DLD1 (cell line): Measurements from ENCODE around the gene SUPT6H.
"Not testable (repeated sequence)": the region's sequence is repeated elsewhere in the genome, so short reads cannot be mapped to it uniquely, and the experiment has no call there.

ENCODE experiments used
- in situ Hi-C: cut with HindIII; loops from 2 replicates; pipeline ENCODE4 v1.10.0; 2017; ENCODE audit warnings: low sequenced_read_pairs

The SUPT6H gene

DNA sequence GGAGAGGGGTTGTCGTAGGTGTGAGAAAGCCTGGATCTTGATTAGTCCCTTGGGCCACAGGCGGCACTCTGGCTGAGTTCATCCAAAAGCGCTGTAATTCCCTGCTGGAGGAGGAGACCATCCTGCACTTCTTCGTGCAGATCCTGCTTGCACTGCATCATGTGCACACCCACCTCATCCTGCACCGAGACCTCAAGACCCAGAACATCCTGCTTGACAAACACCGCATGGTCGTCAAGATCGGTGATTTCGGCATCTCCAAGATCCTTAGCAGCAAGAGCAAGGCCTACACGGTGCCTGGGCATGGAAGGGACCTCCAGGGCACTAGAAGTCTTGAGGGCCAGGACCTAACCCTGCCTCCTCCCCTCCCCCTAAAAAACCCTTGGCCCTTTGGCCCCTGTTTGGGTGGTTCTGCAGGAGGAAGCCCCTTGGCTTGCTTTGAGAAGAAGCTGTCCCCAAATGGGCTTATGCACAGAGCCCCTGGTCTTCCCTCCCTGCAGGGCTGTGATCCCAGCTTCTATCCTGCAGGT lies 72.8 kb downstream of the SUPT6H start:
- in situ Hi-C loops, result no loop called here

DNA sequence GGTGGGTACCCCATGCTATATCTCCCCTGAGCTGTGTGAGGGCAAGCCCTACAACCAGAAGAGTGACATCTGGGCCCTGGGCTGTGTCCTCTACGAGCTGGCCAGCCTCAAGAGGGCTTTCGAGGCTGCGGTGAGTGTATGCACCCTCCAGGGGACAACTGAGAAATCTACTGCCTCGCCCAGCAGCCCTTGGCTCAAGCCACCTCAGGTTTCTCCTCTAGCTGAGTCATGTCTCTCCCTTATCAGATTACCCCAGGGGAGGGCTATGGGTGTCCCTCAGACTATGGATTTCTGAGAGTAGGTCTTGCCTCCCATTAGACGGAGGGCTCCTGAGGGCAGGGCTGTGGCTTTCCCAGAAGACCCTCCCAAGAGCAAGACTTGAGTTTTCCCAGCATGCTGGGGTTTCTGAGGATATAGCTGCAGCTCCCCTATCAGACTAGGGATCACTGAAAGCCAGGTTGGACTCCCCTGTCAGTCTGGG lies 73.3 kb downstream of the SUPT6H start:
- in situ Hi-C loops, result no loop called here

DNA sequence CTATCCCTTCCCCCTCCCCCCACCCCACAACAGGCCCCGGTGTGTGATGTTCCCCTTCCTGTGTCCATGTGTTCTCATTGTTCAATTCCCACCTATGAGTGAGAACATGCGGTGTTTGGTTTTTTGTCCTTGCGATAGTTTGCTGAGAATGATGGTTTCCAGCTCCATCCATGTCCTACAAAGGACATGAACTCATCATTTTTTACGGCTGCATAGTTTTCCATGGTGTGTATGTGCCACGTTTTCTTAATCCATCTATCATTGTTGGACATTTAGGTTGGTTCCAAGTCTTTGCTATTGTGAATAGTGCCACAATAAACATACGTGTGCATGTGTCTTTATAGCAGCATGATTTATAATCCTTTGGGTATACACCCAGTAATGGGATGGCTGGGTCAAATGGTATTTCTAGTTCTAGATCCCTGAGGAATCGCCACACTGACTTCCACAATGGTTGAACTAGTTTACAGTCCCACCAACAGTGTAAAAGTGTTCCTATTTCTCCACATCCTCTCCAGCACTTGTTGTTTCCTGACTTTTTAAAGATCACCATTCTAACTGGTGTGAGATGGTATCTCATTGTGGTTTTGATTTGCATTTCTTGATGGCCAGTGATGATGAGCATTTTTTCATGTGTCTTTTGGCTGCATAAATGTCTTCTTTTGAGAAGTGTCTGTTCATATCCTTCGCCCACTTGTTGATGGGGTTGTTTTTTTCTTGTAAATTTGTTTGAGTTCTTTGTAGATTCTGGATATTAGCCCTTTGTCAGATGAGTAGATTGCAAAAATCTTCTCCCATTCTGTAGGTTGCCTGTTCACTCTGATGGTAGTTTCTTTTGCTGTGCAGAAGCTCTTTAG lies 74.1 kb downstream of the SUPT6H start:
- in situ Hi-C loops, result not testable (repeated sequence)

DNA sequence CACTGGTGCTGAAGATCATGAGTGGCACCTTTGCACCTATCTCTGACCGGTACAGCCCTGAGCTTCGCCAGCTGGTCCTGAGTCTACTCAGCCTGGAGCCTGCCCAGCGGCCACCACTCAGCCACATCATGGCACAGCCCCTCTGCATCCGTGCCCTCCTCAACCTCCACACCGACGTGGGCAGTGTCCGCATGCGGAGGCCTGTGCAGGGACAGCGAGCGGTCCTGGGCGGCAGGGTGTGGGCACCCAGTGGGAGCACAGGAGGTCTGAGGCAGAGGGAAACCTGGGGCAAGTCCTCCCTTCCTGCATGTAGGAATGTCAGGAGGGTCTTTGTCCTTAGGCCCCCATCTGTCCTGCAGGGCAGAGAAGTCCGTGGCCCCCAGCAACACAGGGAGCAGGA lies 75.3 kb downstream of the SUPT6H start:
- in situ Hi-C loops, result no loop called here

DNA sequence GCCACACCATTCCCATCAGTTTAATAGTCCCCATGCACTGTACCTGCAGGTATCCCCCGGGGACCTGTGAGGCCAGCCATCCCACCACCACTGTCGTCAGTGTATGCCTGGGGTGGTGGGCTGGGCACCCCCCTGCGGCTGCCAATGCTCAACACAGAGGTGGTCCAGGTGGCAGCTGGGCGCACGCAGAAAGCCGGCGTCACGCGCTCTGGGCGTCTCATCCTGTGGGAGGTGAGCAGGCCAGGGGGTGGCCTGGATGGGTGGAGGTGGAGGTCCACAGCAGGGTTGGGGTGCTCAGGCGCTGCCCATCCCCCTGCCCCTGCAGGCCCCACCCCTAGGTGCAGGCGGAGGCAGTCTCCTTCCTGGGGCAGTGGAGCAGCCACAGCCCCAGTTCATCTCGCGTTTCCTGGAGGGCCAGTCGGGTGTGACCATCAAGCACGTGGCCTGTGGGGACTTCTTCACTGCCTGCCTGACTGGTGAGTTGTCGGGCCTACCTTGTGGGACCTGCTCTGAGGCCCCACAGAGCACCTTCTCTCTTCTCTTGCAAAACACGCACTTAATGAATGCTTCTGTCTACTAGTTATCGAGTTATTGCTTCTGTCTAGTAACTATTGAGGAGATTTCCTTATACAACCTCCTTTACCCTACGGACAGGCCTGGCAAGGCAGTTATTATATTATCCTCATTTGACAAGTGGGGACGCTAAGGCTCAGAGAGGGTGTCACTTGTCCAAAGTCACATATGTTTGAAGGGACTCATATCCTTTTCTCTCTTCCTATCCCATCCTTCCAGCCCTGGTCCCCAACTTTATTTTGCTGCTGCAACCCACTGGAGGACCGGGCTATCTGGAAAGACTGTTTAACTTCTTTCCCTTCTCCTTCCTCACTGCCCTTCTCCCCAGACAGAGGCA lies 76.0 kb downstream of the SUPT6H start:
- in situ Hi-C loops, result no loop called here

DNA sequence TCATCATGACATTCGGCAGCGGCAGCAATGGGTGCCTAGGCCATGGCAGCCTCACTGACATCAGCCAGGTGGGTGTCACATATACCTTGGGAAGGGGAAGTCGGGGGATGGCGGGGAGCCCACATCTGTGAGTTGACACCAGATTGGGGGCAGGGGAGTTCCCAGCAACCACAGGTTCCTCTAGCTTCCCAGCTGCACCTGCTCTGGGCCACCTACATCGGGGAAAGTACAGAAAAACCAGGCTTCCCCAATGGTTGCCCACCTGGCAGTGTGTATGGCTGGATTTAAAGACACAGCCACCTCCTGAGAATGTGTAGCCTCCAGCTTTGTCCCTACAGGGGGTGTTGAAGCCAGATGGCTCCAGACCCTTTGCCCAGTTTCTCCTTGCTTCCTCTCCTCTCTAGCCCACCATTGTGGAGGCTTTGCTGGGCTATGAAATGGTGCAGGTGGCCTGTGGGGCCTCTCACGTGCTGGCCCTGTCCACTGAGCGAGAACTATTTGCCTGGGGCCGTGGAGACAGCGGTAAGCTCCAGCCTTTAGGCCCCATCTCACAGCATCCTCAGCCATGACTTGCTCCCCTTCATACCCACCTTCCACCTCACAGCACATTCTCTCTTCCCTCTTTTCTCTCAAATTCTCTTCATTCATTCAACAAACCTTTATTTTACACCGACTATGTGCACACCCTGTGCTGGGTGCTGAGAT lies 76.8 kb downstream of the SUPT6H start:
- in situ Hi-C loops, result no loop called here

DNA sequence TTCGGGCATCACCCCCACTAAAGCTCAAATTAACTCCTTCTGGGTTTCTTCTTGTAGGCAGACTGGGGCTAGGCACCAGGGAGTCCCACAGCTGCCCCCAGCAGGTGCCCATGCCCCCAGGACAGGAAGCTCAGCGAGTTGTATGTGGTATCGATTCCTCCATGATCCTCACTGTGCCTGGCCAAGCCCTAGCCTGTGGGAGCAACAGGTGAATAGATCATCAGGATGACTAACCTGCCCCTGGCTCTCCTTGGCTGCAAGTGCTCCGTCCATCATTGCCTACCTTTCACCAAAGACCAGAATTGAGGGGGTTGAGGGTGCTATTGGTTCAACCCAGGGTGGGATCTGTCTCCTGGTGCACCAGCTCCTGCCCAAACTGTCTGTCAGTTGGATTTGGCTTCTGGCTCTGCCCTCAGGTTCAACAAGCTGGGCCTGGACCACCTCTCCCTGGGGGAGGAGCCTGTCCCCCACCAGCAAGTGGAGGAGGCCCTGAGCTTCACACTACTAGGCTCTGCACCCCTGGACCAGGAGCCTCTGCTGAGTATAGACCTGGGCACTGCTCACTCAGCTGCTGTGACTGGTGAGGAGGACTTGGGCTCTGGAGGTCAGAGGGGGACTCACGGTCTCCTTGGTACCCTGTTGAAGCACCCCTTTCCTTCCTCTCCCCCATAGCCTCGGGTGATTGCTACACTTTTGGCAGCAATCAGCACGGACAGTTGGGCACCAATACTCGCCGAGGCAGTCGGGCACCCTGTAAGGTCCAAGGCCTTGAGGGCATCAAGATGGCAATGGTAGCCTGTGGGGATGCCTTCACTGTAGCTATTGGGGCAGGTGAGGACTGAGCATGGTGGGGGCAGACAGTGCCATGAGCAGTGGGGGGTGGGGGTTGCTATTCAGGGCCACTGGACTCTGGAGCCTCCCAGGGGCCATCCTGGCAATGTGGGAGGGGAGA lies 78.7 kb downstream of the SUPT6H start:
- in situ Hi-C loops, result no loop called here

DNA sequence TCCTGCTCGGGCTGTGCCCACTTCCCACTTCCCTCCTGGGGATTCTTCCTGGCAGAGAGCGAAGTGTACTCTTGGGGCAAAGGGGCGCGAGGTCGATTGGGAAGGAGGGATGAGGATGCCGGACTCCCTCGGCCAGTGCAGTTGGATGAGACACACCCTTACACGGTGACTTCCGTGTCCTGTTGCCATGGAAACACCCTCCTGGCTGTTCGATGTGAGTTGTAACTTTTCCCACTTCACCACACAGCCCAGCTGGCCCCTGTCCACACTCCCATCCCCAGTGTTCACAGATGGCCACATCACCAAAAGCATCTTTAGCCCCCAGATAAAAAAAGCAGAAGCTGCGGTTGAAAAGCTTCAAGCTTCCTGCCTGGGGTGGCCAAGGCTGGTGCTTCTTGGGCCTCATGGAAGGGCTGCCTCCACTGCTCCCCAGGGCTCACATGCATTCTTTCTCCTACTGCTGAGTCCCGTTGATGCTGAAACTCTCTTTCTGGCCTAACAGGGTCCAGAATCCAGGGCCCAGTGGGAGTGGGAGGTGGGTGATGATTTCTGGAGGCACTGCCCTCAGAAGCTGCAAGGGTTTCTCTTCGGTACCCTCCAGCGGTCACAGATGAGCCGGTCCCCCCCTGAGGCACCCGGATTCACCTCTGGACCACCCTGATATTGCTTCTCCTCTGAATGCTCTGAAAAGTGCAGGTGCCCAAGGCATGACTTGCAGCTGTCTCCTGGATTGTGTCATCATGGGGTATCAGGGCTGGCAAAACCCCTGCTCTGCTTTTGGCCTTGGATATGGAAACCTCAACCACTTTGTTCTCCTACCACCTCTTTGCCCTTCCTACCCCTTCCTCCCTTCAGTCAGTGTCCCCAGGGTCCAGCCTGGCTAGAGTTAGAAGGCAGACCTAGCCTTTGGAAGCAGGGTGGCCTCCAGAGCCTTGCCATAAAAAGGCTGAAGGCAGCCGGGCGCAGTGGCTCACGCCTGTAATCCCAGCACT lies 79.6 kb downstream of the SUPT6H start:
- in situ Hi-C loops, result no loop called here

DNA sequence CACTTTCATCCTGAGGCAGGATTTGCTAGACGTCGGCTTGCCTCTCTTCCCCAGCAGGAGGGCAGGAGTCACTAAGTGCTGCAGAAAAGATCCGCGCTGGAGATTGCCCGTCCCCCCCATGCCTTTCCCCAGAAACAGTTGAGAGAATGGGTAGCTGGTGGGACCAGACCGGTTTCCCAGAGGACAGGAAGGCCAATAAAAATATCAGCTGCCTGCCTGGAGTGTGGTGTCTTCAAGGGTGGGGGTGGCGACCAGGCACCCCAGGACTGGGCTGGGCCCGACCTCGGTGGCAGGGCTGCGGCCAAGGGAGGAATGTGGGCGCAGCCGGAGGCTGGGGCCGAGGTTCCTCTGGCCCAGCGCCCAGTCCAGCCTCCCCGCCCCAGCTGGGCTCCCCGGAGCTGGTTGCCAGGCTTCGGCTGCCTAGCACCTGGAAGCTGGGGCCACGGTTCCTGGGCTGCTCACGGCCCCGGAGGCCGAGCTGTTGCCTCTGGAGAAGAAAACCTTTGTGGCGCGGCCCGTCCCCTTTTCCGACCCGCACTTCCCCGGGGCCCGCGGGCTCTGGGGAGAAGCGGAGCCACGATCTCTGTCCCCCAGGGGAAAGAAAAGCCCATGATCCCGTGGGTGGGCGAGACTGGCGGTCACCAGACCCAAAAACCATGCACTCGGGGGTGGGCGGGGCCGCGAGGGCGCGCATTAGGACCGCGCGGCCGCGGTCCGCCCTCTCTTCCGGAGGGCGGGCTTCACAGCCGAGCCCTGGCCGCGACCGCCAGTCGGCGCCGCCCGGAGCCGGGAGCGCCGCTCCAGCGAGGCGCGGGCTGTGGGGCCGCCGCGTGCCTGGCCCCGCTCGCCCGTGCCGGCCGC lies 81.5 kb downstream of the SUPT6H start, which contains the start of gene TRAF4:
Gene TRAF4 (plus strand): TSS at position 769 of the 861 bp plus-strand sequence. CDS start 102 bp downstream, outside the sequence.
- in situ Hi-C loops, result no loop called here

DNA sequence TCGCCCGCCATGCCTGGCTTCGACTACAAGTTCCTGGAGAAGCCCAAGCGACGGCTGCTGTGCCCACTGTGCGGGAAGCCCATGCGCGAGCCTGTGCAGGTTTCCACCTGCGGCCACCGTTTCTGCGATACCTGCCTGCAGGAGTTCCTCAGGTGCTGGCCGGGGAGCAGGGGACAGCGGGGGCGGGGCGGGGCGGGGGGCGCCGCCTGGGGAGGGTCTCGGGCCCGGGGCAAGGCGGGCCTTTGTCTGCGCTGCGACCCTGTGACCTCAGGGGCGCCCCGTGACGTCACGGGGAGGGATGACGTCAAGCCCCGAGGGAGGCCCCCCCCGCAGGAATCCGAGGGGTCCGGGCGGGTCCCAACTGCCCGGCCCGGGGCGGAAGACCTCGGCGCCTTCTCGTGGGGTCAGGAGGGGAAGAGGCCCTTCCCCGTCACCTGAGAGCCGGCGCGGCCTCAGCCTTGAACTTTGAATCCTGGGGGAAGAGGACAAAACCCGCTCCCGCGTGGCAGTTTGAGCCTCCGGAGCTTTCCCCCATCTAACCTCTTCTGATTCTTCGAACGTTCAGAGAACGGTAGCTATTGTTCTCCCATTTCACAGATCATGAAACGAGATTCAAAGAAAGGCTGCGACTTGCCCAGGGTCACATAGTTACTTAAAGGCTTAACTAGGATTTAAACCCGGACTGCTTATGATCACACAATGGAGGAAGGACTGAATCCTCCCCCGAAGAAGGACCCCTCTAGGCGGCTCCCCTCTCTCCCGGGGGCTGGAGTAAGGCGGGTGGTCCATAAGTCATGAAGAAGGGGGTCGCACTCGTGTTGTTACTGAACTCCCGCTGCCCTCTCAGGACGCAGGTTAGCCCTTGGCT lies 82.3 kb downstream of the SUPT6H start:
- in situ Hi-C loops, result no loop called here

DNA sequence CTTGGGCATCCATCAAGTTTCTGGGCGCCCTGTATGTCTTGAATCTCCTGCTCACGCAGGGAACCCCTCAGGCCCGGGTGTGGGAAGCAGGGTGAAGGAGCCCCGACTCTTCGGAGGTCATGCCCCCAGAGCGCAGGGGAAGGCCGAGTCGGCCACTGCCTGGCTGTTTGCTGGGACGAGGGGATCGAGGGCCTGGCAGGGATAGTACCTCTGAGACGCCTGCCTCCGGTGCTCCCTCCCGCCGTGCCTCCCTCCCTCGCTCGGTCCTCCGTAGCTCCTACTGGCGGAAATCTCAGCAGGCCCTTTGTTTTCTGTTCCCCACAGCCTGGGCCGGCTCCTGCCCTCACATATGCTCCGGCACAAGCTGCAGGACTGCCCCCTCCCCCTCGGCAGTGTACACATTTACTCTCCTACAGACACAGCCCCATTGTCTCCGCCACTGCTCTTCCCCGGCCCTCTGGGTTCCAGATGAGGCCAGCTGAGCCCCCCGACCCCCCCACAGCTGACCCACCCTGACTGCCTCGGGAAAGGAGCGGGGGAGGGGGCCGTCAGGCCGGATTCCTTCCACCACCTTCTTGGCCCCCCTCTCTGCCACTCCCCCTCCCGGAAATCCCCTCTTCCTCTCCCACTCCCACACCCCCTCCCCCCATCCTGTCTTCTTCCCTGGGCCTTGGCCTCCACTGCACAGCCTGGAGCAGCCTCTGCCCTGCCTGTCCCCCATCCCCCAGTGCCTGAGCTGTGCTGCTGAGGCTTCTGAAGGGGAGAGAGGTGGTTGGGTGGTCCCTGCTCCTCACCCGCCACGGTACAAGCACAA lies 83.2 kb downstream of the SUPT6H start:
- in situ Hi-C loops, result no loop called here

DNA sequence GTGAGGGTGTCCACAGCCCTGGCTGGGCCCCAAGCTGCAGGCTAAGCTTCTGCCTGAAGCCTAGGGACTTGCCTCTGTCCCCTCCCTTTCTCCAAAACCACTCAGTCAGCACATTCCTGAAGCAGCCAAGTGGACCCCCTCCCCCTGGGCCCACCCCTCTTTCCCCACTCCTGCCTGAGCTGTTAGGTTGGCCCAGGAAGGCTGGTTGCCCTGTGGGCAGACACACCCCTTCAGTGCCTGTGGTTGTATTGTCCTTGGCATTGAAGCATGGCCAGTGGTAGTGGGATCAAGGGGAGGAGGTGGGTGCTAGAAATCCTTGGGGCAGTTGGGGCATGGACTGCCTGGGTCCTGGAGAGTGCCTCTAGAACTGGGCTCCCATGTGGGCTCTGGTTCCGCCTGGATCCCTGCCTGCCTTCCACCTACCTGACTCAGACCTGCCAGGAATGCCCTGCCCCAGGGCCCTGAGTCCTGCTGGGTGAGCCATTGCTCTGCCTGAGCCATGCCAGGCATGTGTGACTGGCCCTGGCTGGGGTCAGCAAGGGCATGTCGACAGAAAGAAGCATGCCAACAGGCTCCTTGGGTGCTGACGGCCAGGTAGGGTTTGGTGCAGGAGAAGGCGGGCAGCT lies 83.9 kb downstream of the SUPT6H start:
- in situ Hi-C loops, result no loop called here

DNA sequence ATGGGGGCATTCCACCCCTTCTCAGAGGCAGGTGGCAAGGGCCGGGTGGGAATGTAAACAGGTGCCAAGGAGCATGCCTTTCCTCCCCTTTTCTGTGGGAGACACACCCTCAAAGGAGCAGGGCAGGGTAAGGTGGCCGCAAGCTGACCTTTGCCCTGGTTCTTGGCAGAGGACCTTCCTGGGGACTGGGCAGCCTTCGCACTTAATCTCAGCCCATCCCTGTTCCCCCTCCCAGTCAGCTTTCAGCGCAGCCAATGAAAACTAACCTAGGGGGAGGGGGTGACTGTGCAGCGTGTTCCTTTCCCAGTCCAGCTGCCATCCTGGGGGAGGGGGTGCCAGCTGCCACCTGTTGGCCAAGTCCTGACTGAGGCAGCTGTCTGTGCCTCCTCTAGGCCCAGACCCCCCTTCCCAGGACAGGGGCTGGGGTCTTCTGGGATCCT lies 84.6 kb downstream of the SUPT6H start:
- in situ Hi-C loops, result no loop called here

DNA sequence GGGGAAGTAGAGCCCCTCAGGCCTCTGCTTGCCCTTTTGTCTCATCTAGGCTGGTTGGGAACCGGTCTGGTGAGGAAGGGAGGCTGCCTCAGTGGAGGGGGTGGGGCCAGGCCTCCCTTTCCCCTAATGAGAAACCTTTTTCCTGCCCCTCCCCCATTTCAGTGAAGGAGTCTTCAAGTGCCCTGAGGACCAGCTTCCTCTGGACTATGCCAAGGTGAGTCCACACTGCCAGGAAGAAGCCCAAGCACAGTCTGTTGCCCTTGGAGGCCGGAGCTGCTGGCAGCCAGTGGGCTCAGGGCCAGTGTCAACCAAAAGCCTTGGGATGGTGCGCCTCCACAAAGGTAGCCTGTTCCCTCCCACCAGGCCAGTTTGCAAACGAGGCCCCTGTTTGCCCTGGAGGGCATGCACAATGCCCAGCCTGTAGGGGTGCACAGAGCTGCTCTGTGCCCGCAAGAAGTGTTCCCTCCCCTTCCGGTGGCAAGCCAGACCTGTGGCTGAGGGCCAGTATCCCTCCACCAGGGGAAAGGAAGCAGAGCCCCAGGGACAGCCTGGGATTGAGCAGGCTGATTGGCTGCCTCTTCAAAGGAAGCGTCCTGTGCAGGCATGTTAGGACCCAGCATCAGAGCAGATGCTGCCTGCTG lies 85.2 kb downstream of the SUPT6H start:
- in situ Hi-C loops, result no loop called here
